T-helper 17 cell (primary cell): Measurements from ENCODE around the gene FRY. TPM values are rescaled to one million over a fixed set of nuclear protein-coding genes. Genes with fewer than 3 reads are reported as not detected.

Experiments used
- ATAC-seq: fragments of 150-1000 bp; cut with Tn5 transposase; 2 replicates; pipeline ENCODE4 v1.10.0; 2021; ENCODE audit warnings: mild to moderate bottlenecking, moderate library complexity
- DNase-seq, 3 donors: peaks; one replicate each; pipeline versions ENCODE4 v3.0.0 to v3.0.0-alpha.2; 2020 to 2021
- H3K9me3 ChIP-seq: one replicate; pipeline ENCODE4 v1.7.0; 2013; ENCODE audit warnings: low read length, mild to moderate bottlenecking; ENCODE audit not compliant: control insufficient read depth, poor library complexity, severe bottlenecking
- H3K27ac Mint-ChIP-seq: one replicate; pipeline ENCODE4 v1.8.0; 2022; ENCODE audit warnings: mild to moderate bottlenecking, moderate library complexity, mixed read lengths
- H3K27me3 Mint-ChIP-seq: one replicate; pipeline ENCODE4 v1.8.0; 2022; ENCODE audit warnings: mixed read lengths
- H3K36me3 Mint-ChIP-seq: one replicate; pipeline ENCODE4 v1.8.0; 2022; ENCODE audit warnings: low read depth, mixed read lengths
- H3K4me1 Mint-ChIP-seq: one replicate; pipeline ENCODE4 v1.8.0; 2022; ENCODE audit warnings: mild to moderate bottlenecking, mixed read lengths
- H3K4me3 Mint-ChIP-seq: one replicate; pipeline ENCODE4 v1.8.0; 2022; ENCODE audit warnings: mild to moderate bottlenecking, moderate library complexity, mixed read lengths
- total RNA-seq, 4 donors: library from RNA in 2 of 4; stranded (reverse) in 2 of 4; gene quantifications; one replicate each; pipeline ENCODE4 v1.2.3 and lab custom pipeline; 2022 to 2026

The FRY gene
- total RNA-seq, 2 donors from 2014 or later = 46.3 to 68.8 TPM

DNA sequence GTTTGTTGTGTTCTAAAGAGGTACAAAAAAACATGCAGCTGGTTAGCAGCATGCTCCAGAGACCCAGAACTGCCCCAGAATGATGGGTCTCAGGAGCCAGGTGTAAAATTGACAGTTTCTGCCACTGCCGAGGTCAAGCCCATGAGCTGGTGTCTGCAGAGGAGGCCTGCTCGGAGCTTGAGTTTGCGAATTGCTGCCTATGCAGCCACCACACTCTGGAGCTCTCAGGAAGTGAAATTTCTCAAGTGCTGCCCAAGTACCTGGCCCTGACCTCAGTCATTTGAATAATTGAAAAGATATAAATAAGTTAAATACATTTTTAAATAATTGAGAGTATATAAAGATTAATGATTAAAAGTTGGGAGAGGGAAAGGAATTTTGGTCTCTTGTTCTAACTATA lies 217.2 kb downstream of the FRY start:
- no peaks in the 10 kb centered on the region for H3K27me3 Mint-ChIP-seq
- ATAC-seq = no peak
- DNase-seq = no peak
- H3K27ac Mint-ChIP-seq = no peak overlapping the region
- no peaks in the 10 kb centered on the region for H3K9me3 ChIP-seq
- H3K4me3 Mint-ChIP-seq = no peak overlapping the region
- peaks cover 7% of the 10 kb centered on the region for H3K4me1 Mint-ChIP-seq
- H3K36me3 Mint-ChIP-seq = peaks cover 9% of the 10 kb centered on the region

GRCh38 chr13:32252812-32253438 lies 221.4 kb downstream of the FRY start:
- no peak overlapping the region for H3K27ac Mint-ChIP-seq
- no peak overlapping the region for H3K4me3 Mint-ChIP-seq
- H3K36me3 Mint-ChIP-seq = peaks cover 2% of the 10 kb centered on the region
- H3K27me3 Mint-ChIP-seq = no peaks in the 10 kb centered on the region
- no peaks in the 10 kb centered on the region for H3K9me3 ChIP-seq
- H3K4me1 Mint-ChIP-seq = no peaks in the 10 kb centered on the region
- no peak for DNase-seq
- ATAC-seq = no peak

DNA sequence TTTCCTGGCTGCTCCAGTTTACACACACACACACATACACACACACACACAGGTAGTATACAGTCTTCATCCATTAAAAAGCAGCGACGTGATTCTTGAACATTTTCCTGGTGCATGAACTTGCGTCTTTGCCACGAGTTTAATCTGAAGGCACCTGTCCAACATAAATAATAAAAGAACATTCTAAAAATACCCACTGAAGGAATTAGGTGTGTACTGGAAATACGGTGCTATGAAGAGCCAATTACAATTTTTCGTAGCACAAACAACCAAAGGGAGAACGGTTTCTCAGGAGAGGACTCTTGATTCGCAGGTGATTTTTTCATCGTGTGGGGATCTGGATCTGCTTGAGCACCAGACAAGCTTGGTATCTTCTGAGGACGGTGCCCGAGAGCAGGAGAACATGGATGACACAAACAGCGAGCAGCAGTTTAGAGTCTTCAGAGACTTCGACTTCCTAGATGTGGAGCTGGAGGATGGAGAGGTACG lies 222.4 kb downstream of the FRY start:
- H3K4me3 Mint-ChIP-seq = no peak overlapping the region
- no peaks in the 10 kb centered on the region for H3K4me1 Mint-ChIP-seq
- no peak for ATAC-seq
- no peak for DNase-seq
- H3K36me3 Mint-ChIP-seq = peaks cover 2% of the 10 kb centered on the region
- H3K27me3 Mint-ChIP-seq = no peaks in the 10 kb centered on the region
- H3K27ac Mint-ChIP-seq = no peak overlapping the region
- H3K9me3 ChIP-seq = no peaks in the 10 kb centered on the region

GRCh38 chr13:32254416-32254815 lies 222.8 kb downstream of the FRY start:
- Mint-ChIP-seq H3K4me1 (peaks cover 1% of the 10 kb centered on the region), H3K4me3 (no peak overlapping the region), H3K36me3 (peaks cover 2% of the 10 kb centered on the region), H3K27ac (no peak overlapping the region), H3K27me3 (no peaks in the 10 kb centered on the region)
- ATAC-seq (no peak), DNase-seq (no peak)
- H3K9me3 ChIP-seq = no peaks in the 10 kb centered on the region

- no peak for DNase-seq
- no peak for ATAC-seq
- Mint-ChIP-seq H3K36me3 (peaks cover 2% of the 10 kb centered on the region), H3K27ac (no peak overlapping the region), H3K4me1 (peaks cover 2% of the 10 kb centered on the region), H3K4me3 (no peak overlapping the region), H3K27me3 (no peaks in the 10 kb centered on the region)
- H3K9me3 ChIP-seq = no peaks in the 10 kb centered on the region
These were observed 223.5 kb downstream of the FRY start for GRCh38 chr13:32254916-32255723.

GRCh38 chr13:32255724-32256109 lies 224.1 kb downstream of the FRY start:
- no peak for ATAC-seq
- no peak overlapping the region for H3K27ac Mint-ChIP-seq
- peaks cover 2% of the 10 kb centered on the region for H3K36me3 Mint-ChIP-seq
- H3K27me3 Mint-ChIP-seq = no peaks in the 10 kb centered on the region
- no peak overlapping the region for H3K4me3 Mint-ChIP-seq
- no peak for DNase-seq
- H3K4me1 Mint-ChIP-seq = peaks cover 2% of the 10 kb centered on the region
- H3K9me3 ChIP-seq = no peaks in the 10 kb centered on the region

GRCh38 chr13:32256243-32256642 lies 224.7 kb downstream of the FRY start:
- no peaks in the 10 kb centered on the region for H3K9me3 ChIP-seq
- no peak for DNase-seq
- no peak overlapping the region for H3K27ac Mint-ChIP-seq
- no peak for ATAC-seq
- peaks cover 2% of the 10 kb centered on the region for H3K4me1 Mint-ChIP-seq
- peaks cover 2% of the 10 kb centered on the region for H3K36me3 Mint-ChIP-seq
- no peaks in the 10 kb centered on the region for H3K27me3 Mint-ChIP-seq
- H3K4me3 Mint-ChIP-seq = no peak overlapping the region

DNA sequence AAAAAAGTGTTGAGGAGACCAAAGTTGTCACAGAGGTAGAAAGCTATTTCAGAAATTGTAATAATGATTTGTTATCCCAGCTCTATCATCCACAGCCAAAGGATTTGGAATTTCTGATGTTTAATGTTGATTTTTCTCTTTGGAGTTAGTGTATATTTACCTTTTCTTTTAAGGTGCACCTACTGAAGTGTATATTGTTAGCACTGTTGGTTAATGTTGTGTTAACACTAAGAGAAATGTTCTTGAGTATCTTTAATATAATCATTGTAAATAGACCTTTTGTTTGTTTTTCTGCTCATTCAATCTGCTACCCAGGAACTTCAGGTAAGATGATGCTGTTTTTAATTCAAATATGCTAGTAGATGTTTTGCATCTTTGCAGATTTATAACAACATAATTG lies 226.1 kb downstream of the FRY start:
- no peaks in the 10 kb centered on the region for H3K27me3 Mint-ChIP-seq
- no peak overlapping the region for H3K27ac Mint-ChIP-seq
- H3K4me1 Mint-ChIP-seq = peaks cover 2% of the 10 kb centered on the region
- DNase-seq = no peak
- ATAC-seq = no peak
- H3K9me3 ChIP-seq = no peaks in the 10 kb centered on the region
- H3K4me3 Mint-ChIP-seq = no peak overlapping the region
- H3K36me3 Mint-ChIP-seq = no peaks in the 10 kb centered on the region

- no peaks in the 10 kb centered on the region for H3K27me3 Mint-ChIP-seq
These were observed 227.5 kb downstream of the FRY start for GRCh38 chr13:32259116-32259515.

GRCh38 chr13:32261567-32261966 lies 230.0 kb downstream of the FRY start:
- Mint-ChIP-seq H3K27me3 (no peaks in the 10 kb centered on the region), H3K4me3 (no peak overlapping the region), H3K4me1 (peaks cover 4% of the 10 kb centered on the region), H3K27ac (no peak overlapping the region), H3K36me3 (peaks cover 3% of the 10 kb centered on the region)
- no peak for DNase-seq
- ATAC-seq = no peak
- H3K9me3 ChIP-seq = no peaks in the 10 kb centered on the region

More at GRCh38 chr13:32259116-32259515, 227.5 kb downstream of the FRY start:
- ATAC-seq = no peak
- H3K9me3 ChIP-seq = no peaks in the 10 kb centered on the region
- no peak overlapping the region for H3K4me3 Mint-ChIP-seq
- no peak for DNase-seq
- no peak overlapping the region for H3K27ac Mint-ChIP-seq
- H3K4me1 Mint-ChIP-seq = peaks cover 2% of the 10 kb centered on the region
- H3K36me3 Mint-ChIP-seq = no peaks in the 10 kb centered on the region

- H3K36me3 Mint-ChIP-seq = peaks cover 3% of the 10 kb centered on the region
- H3K4me3 Mint-ChIP-seq = no peak overlapping the region
- ATAC-seq (no peak), DNase-seq (no peak)
- H3K27me3 Mint-ChIP-seq = no peaks in the 10 kb centered on the region
- H3K9me3 ChIP-seq = no peaks in the 10 kb centered on the region
- peaks cover 4% of the 10 kb centered on the region for H3K4me1 Mint-ChIP-seq
- no peak overlapping the region for H3K27ac Mint-ChIP-seq
These were observed 230.6 kb downstream of the FRY start for GRCh38 chr13:32262165-32262564.

GRCh38 chr13:32262619-32263018 lies 231.0 kb downstream of the FRY start:
- ATAC-seq = no peak
- no peaks in the 10 kb centered on the region for H3K27me3 Mint-ChIP-seq
- DNase-seq = no peak
- H3K4me1 Mint-ChIP-seq = peaks cover 5% of the 10 kb centered on the region
- no peaks in the 10 kb centered on the region for H3K9me3 ChIP-seq
- H3K36me3 Mint-ChIP-seq = peaks cover 4% of the 10 kb centered on the region
- no peak overlapping the region for H3K4me3 Mint-ChIP-seq
- no peak overlapping the region for H3K27ac Mint-ChIP-seq

DNA sequence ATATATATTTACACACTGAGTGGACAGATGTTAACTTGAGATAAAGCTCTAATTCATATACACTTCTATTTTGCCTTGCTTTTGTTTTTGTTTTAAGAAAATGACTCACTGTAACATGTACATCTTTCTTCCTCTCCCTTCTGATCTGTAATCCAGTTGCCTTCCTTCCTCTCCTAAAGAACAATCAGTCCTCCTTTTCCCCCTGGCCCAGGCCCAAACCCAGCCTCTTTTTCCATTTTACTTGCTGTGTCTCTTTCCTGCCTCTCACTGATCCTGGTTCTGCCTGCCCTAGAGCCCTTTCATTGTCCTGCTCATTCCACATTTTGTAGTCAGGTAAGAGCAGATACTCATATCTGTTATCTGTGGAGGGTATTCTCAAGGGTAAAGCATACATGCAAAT lies 232.8 kb downstream of the FRY start:
- Mint-ChIP-seq H3K4me3 (no peak overlapping the region), H3K27me3 (no peaks in the 10 kb centered on the region), H3K36me3 (peaks cover 13% of the 10 kb centered on the region), H3K4me1 (peaks cover 9% of the 10 kb centered on the region), H3K27ac (peak overlapping the region; percentile 67)
- no peaks in the 10 kb centered on the region for H3K9me3 ChIP-seq
- no peak for ATAC-seq
- no peak for DNase-seq

- H3K36me3 Mint-ChIP-seq = peaks cover 13% of the 10 kb centered on the region
- peaks cover 8% of the 10 kb centered on the region for H3K4me1 Mint-ChIP-seq
- H3K4me3 Mint-ChIP-seq = no peak overlapping the region
- peak overlapping the region; percentile 67 for H3K27ac Mint-ChIP-seq
- no peak for ATAC-seq
- no peaks in the 10 kb centered on the region for H3K9me3 ChIP-seq
- no peaks in the 10 kb centered on the region for H3K27me3 Mint-ChIP-seq
- no peak for DNase-seq
These were observed 234.2 kb downstream of the FRY start for GRCh38 chr13:32265726-32266125.
